WTC11 (cell line): ENCODE results near the gene MRPL27.

Experiments
- CTCF ChIP-seq: fragments of 200-600 bp; IDR thresholded peaks from 2 replicates; pipeline ENCODE4 v1.8.0; 2022; ENCODE audit warnings: antibody characterized with exemption
- E2F4 ChIP-seq: sonication (generic); formaldehyde crosslinking; IDR thresholded peaks from 2 replicates; pipeline ENCODE4 v1.8.1; 2022; ENCODE audit warnings: low read depth, mild to moderate bottlenecking, moderate library complexity, missing genetic modification reagents, borderline replicate concordance
- ESRRA ChIP-seq: sonication (generic); formaldehyde crosslinking; IDR thresholded peaks from 2 replicates; pipeline ENCODE4 v1.8.1; 2022; ENCODE audit warnings: mild to moderate bottlenecking, missing genetic modification reagents, borderline replicate concordance
- GABPB1 ChIP-seq: sonication (generic); formaldehyde crosslinking; IDR thresholded peaks from 2 replicates; pipeline ENCODE4 v1.8.1; 2023; ENCODE audit warnings: mild to moderate bottlenecking, missing genetic modification reagents
- JUN ChIP-seq: sonication (generic); formaldehyde crosslinking; IDR thresholded peaks from 2 replicates; pipeline ENCODE4 v1.8.0; 2023; ENCODE audit warnings: mild to moderate bottlenecking, missing genetic modification reagents
- NR2C2 ChIP-seq: sonication (generic); formaldehyde crosslinking; IDR thresholded peaks from 2 replicates; pipeline ENCODE4 v1.8.0; 2022; ENCODE audit warnings: mild to moderate bottlenecking, missing genetic modification reagents
- TEAD4 ChIP-seq: sonication (generic); formaldehyde crosslinking; IDR thresholded peaks from 2 replicates; pipeline ENCODE4 v1.8.0; 2022; ENCODE audit warnings: mild to moderate bottlenecking, missing genetic modification reagents
- TF ChIP-seq, protein P1 (sequence below): fragments of 250-450 bp; sonication (Bioruptor Pico); conservative IDR thresholded peaks from 2 replicates; pipeline ENCODE4 v1.9.0; 2021; ENCODE audit warnings: mild to moderate bottlenecking
- TF ChIP-seq, protein P2 (sequence below): sonication (generic); formaldehyde crosslinking; conservative IDR thresholded peaks from 2 replicates; pipeline ENCODE4 v1.8.1; 2023; ENCODE audit warnings: mild to moderate bottlenecking, low read depth, missing genetic modification reagents, moderate library complexity

DNA sequence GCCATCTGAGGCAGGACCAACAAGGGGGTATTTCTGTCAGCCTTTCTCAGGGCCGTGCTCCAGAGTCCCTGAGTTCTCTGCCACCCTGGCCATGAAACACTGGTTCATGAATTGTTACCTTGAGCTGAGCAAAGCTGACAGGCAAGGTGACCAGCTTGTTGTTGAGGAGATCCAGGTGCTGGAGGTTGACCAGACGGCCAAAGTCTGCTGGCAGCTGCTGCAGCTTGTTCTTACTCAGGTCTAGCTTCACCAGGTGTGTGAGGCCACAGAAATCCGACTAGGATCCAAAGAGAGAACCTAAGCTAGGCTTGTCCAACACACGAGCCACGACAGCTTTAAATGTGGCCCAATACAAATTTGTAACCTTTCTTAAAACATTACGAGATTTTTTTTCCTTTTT is 19.6 kb upstream of the MRPL27 start:
- TF ChIP-seq CTCF (no peak), NR2C2 (CRISPR knock-in tag) (no peak), JUN (CRISPR knock-in tag) (no peak), ESRRA (CRISPR knock-in tag) (no peak), GABPB1 (CRISPR knock-in tag) (no peak), E2F4 (CRISPR knock-in tag) (no peak), TEAD4 (no peak)
- TF ChIP-seq, protein P1, sequence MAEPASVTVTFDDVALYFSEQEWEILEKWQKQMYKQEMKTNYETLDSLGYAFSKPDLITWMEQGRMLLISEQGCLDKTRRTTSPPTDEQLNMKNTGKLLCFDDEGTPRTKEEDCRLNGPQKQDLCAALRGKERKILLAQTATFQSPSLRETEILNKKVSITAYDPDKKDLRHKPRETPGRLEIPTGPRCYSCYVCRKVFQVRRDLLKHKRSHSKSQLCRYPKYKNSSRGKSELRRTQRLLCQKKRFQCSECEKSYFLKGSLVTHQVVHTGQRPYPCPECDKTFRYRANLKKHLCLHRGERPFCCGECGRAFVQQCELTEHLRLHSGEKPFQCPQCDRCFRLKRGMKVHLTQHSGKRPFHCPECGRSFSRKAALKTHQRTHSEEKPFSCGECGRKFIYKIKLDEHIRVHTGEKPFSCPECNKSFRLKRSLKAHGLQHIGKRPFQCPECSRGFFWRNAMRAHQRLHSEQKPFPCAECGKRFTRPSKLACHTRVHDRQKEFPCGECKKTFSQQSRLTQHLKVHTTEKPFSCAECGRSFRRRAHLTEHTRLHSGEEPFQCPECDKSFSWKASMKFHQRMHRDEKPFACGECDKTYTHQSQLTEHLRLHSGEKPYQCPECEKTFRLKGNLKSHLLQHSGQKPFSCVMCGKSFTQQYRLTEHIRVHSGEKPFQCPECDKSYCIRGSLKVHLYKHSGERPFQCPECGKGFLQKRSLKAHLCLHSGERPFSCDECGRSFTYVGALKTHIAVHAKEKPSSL (CRISPR knock-in tag), result no peak
- TF ChIP-seq, protein P2, sequence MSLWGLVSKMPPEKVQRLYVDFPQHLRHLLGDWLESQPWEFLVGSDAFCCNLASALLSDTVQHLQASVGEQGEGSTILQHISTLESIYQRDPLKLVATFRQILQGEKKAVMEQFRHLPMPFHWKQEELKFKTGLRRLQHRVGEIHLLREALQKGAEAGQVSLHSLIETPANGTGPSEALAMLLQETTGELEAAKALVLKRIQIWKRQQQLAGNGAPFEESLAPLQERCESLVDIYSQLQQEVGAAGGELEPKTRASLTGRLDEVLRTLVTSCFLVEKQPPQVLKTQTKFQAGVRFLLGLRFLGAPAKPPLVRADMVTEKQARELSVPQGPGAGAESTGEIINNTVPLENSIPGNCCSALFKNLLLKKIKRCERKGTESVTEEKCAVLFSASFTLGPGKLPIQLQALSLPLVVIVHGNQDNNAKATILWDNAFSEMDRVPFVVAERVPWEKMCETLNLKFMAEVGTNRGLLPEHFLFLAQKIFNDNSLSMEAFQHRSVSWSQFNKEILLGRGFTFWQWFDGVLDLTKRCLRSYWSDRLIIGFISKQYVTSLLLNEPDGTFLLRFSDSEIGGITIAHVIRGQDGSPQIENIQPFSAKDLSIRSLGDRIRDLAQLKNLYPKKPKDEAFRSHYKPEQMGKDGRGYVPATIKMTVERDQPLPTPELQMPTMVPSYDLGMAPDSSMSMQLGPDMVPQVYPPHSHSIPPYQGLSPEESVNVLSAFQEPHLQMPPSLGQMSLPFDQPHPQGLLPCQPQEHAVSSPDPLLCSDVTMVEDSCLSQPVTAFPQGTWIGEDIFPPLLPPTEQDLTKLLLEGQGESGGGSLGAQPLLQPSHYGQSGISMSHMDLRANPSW (CRISPR knock-in tag), result no peak
